Stimulated activated CD4-positive, alpha-beta T cell treated with anti-CD3 and anti-CD28 coated beads, Interleukin-15, amount 100 ng/mL, for 1 hour (primary cell): Measurements from ENCODE around the gene CBX2.

Experiments
- DNase-seq, 2 donors: peaks; one replicate each; pipeline ENCODE4 v3.0.0-alpha.2; 2020; ENCODE audit warnings: low read depth in 1 of 2, low spot score in 1 of 2

Gene CBX2

GRCh38 chr17:79811011-79811867 is 33.3 kb downstream of the CBX2 start:
- no peak for DNase-seq

GRCh38 chr17:79811868-79812352 is 34.0 kb downstream of the CBX2 start:
- no peak for DNase-seq

GRCh38 chr17:79812353-79813258 is 34.7 kb downstream of the CBX2 start:
- DNase-seq, result no peak

GRCh38 chr17:79813297-79814126 is 35.6 kb downstream of the CBX2 start:
- DNase-seq, result no peak

GRCh38 chr17:79814127-79814973 is 36.4 kb downstream of the CBX2 start:
- no peak for DNase-seq

- no peak for DNase-seq
Observed at GRCh38 chr17:79814974-79815835, 37.3 kb downstream of the CBX2 start.

- DNase-seq, result no peak
Observed at GRCh38 chr17:79815836-79816461, 38.0 kb downstream of the CBX2 start.

- DNase-seq, result no peak
Observed at GRCh38 chr17:79818026-79818758, 40.2 kb downstream of the CBX2 start.

- DNase-seq, result no peak
Observed at GRCh38 chr17:79819085-79819484, 41.1 kb downstream of the CBX2 start.

GRCh38 chr17:79819534-79820276 is 41.8 kb downstream of the CBX2 start:
- no peak for DNase-seq

- no peak for DNase-seq
Observed at GRCh38 chr17:79820959-79821330, 43.0 kb downstream of the CBX2 start.

- DNase-seq, result no peak
Observed at GRCh38 chr17:79821331-79822095, 43.6 kb downstream of the CBX2 start.

- DNase-seq, result no peak
Observed at GRCh38 chr17:79822583-79823124, 44.7 kb downstream of the CBX2 start.

- DNase-seq, result no peak
Observed at GRCh38 chr17:79824234-79824633, 46.3 kb downstream of the CBX2 start.

GRCh38 chr17:79824893-79825579 is 47.1 kb downstream of the CBX2 start:
- no peak for DNase-seq

- DNase-seq, result no peak
Observed at GRCh38 chr17:79825580-79825921, 47.6 kb downstream of the CBX2 start.
